Fibroblast of lung (primary cell): ENCODE data around the gene VTCN1. TPM values are rescaled to one million over a fixed set of nuclear protein-coding genes. Genes with fewer than 3 reads are reported as not detected.

Experiments used
- DNase-seq, 2 donors: peaks; one replicate each; pipeline versions ENCODE4 v3.0.0 to v3.0.0-alpha.2; 2010; ENCODE audit warnings: low read depth in 2 of 2
- H2AFZ ChIP-seq: 2 replicates; pipeline ENCODE4 v1.5.1; 2012; ENCODE audit warnings: low read length, control low read depth, inconsistent platforms
- H3K27ac ChIP-seq: 2 replicates; pipeline ENCODE4 v1.5.1; 2011; ENCODE audit warnings: low read length, control low read depth; ENCODE audit not compliant: insufficient read depth
- H3K27me3 ChIP-seq: 2 replicates; pipeline ENCODE4 v1.5.1; 2011; ENCODE audit warnings: mild to moderate bottlenecking, low read length; ENCODE audit not compliant: control insufficient read depth, insufficient read depth
- H3K36me3 ChIP-seq: 2 replicates; pipeline ENCODE4 v1.5.1; 2011; ENCODE audit warnings: low read length; ENCODE audit not compliant: control insufficient read depth, insufficient read depth
- H3K4me1 ChIP-seq: 2 replicates; pipeline ENCODE4 v1.5.1; 2011; ENCODE audit warnings: low read length; ENCODE audit not compliant: control insufficient read depth, insufficient read depth; ENCODE audit errors: extremely low read depth
- H3K4me2 ChIP-seq: 2 replicates; pipeline ENCODE4 v1.5.1; 2011; ENCODE audit warnings: low read length, control low read depth; ENCODE audit not compliant: insufficient read depth; ENCODE audit errors: extremely low read depth
- H3K4me3 ChIP-seq, 4 experiments: fragments of 200-600 bp in 1 of 4; sonication (generic) in 1 of 4; replicated peaks in 1 of 4; 2 replicates each; pipeline ENCODE4 v1.5.1; 2011 to 2016; ENCODE audit warnings: low read length in 4 of 4, low read depth in 3 of 4, mild to moderate bottlenecking in 3 of 4, control low read depth in 2 of 4, inconsistent platforms in 1 of 4, mixed read lengths in 1 of 4; ENCODE audit not compliant: insufficient read depth in 1 of 4; ENCODE audit errors: control extremely low read depth in 1 of 4
- H3K79me2 ChIP-seq: 2 replicates; pipeline ENCODE4 v1.5.1; 2012; ENCODE audit warnings: mild to moderate bottlenecking, low read length, inconsistent platforms; ENCODE audit not compliant: control insufficient read depth, insufficient read depth
- H3K9ac ChIP-seq: 2 replicates; pipeline ENCODE4 v1.5.1; 2011; ENCODE audit warnings: mild to moderate bottlenecking, low read length, control low read depth; ENCODE audit not compliant: insufficient read depth
- H3K9me3 ChIP-seq: 2 replicates; pipeline ENCODE4 v1.5.1; 2012; ENCODE audit warnings: low read depth, low read length; ENCODE audit not compliant: control insufficient read depth, insufficient read depth
- H4K20me1 ChIP-seq: 2 replicates; pipeline ENCODE4 v1.5.1; 2011; ENCODE audit warnings: low read length; ENCODE audit not compliant: control insufficient read depth, insufficient read depth; ENCODE audit errors: extremely low read depth
- CTCF ChIP-seq, 2 donors: IDR thresholded peaks in 1 of 2; conservative IDR thresholded peaks in 1 of 2; 1 replicate in 1 of 2; 2 replicates in 1 of 2; pipeline ENCODE4 v1.5.1; 2011 to 2012; ENCODE audit warnings: low read length in 2 of 2, control low read depth in 1 of 2, inconsistent platforms in 1 of 2, low read depth in 1 of 2, mild to moderate bottlenecking in 1 of 2
- EZH2 ChIP-seq: IDR thresholded peaks from 2 replicates; pipeline ENCODE4 v1.5.1; 2012; ENCODE audit warnings: low read length, control low read depth, mild to moderate bottlenecking; ENCODE audit errors: missing control alignments
- polyA plus RNA-seq, 2 donors: library from polyadenylated mRNA; depleted of rRNA in 1 of 2; stranded (reverse) in 1 of 2; unstranded in 1 of 2; fragments of >200 nt; gene quantifications; 2 replicates each; pipeline ENCODE4 v1.2.1, GENCODE V29; 2011 to 2012; ENCODE audit warnings: missing spikeins in 1 of 2
- total RNA-seq: library from RNA; depleted of rRNA; stranded (reverse); fragments of >200 nt; gene quantifications from 2 replicates; pipeline ENCODE4 v1.2.1, GENCODE V29; 2014

The VTCN1 gene
- total and polyA plus RNA-seq, 2 donors (not counting 1 experiment from before 2014, with no cell fraction given), result 0.03 TPM; not detected in 1

GRCh38 chr1:117127795-117128194, 82.9 kb downstream of the VTCN1 start:
- no peaks in the 10 kb centered on the region for H4K20me1 ChIP-seq
- H3K79me2 ChIP-seq, result no peaks in the 10 kb centered on the region
- no peak overlapping the region for H3K27ac ChIP-seq
- TF ChIP-seq EZH2, result no peak
- no peak for TF ChIP-seq CTCF (conservative IDR thresholded peaks at IDR 0.05 in 1 of 2, IDR thresholded peaks at IDR 0.05 in 1 of 2; ENCODE audit: low read depth in 1 of 2, low read length in 2 of 2)
- no peak for DNase-seq
- H3K4me3 ChIP-seq, result no peak overlapping the region
- no peak overlapping the region for H2AFZ ChIP-seq
- H3K4me2 ChIP-seq, result no peak overlapping the region
- H3K4me1 ChIP-seq, result peaks cover 2% of the 10 kb centered on the region
- H3K27me3 ChIP-seq, result peaks cover 7% of the 10 kb centered on the region
- H3K9ac ChIP-seq, result no peak overlapping the region
- no peaks in the 10 kb centered on the region for H3K36me3 ChIP-seq
- H3K9me3 ChIP-seq, result no peaks in the 10 kb centered on the region

- no peak for DNase-seq
- no peak overlapping the region for H3K4me3 ChIP-seq
- TF ChIP-seq EZH2, result no peak
- H3K9me3 ChIP-seq, result no peaks in the 10 kb centered on the region
- no peak overlapping the region for H3K27ac ChIP-seq
- no peak overlapping the region for H3K9ac ChIP-seq
- H4K20me1 ChIP-seq, result no peaks in the 10 kb centered on the region
- peaks cover 7% of the 10 kb centered on the region for H3K27me3 ChIP-seq
- H3K4me2 ChIP-seq, result no peak overlapping the region
- no peaks in the 10 kb centered on the region for H3K36me3 ChIP-seq
- H3K4me1 ChIP-seq, result peaks cover 8% of the 10 kb centered on the region
- no peak overlapping the region for H2AFZ ChIP-seq
- H3K79me2 ChIP-seq, result no peaks in the 10 kb centered on the region
Observed at GRCh38 chr1:117124661-117125060, 86.1 kb downstream of the VTCN1 start.

- peaks cover 7% of the 10 kb centered on the region for H3K27me3 ChIP-seq
- H3K4me3 ChIP-seq, result no peak overlapping the region
- H3K4me1 ChIP-seq, result peaks cover 6% of the 10 kb centered on the region
- DNase-seq, result no peak
- H3K27ac ChIP-seq, result no peak overlapping the region
- H3K36me3 ChIP-seq, result no peaks in the 10 kb centered on the region
- H4K20me1 ChIP-seq, result no peaks in the 10 kb centered on the region
- TF ChIP-seq EZH2 (no peak), CTCF (conservative IDR thresholded peaks at IDR 0.05 in 1 of 2, IDR thresholded peaks at IDR 0.05 in 1 of 2; ENCODE audit: low read depth in 1 of 2, low read length in 2 of 2) (no peak)
- no peaks in the 10 kb centered on the region for H3K79me2 ChIP-seq
- no peak overlapping the region for H3K4me2 ChIP-seq
- H3K9me3 ChIP-seq, result no peaks in the 10 kb centered on the region
- no peak overlapping the region for H3K9ac ChIP-seq
- no peak overlapping the region for H2AFZ ChIP-seq
Observed at GRCh38 chr1:117123274-117123673, 87.5 kb downstream of the VTCN1 start.
